Trophoblast cell (in vitro differentiated cells and primary cell): ENCODE measurements around the gene DPP9.
"Not testable (repeated sequence)": the region's sequence is repeated elsewhere in the genome, so short reads cannot be mapped to it uniquely, and the experiment has no call there.

ENCODE experiments used
- DNase-seq, 2 donors: peaks; one replicate each; pipeline ENCODE4 v3.0.0-alpha.2; 2016
- H2AFZ ChIP-seq: 2 replicates; pipeline ENCODE4 v1.6.1; 2013; ENCODE audit warnings: low read length, moderate library complexity, mild to moderate bottlenecking; ENCODE audit not compliant: insufficient read depth, poor library complexity
- H2AK5ac ChIP-seq: 2 replicates; pipeline ENCODE4 v1.6.1; 2013; ENCODE audit warnings: mild to moderate bottlenecking, low read length
- H2BK120ac ChIP-seq: 2 replicates; pipeline ENCODE4 v1.6.1; 2013; ENCODE audit warnings: low read length, mild to moderate bottlenecking, moderate library complexity; ENCODE audit not compliant: insufficient read depth, poor library complexity
- H2BK12ac ChIP-seq: 2 replicates; pipeline ENCODE4 v1.6.1; 2013; ENCODE audit warnings: mild to moderate bottlenecking, low read length, moderate library complexity
- H2BK5ac ChIP-seq: 2 replicates; pipeline ENCODE4 v1.6.1; 2013; ENCODE audit warnings: low read length, low read depth, moderate library complexity, mild to moderate bottlenecking; ENCODE audit not compliant: poor library complexity
- H3K14ac ChIP-seq: 2 replicates; pipeline ENCODE4 v1.6.1; 2013; ENCODE audit warnings: mild to moderate bottlenecking, low read length
- H3K18ac ChIP-seq: 2 replicates; pipeline ENCODE4 v1.6.1; 2013; ENCODE audit warnings: mild to moderate bottlenecking, low read length
- H3K23ac ChIP-seq: 2 replicates; pipeline ENCODE4 v1.6.1; 2013; ENCODE audit warnings: low read length
- H3K27ac ChIP-seq: 2 replicates; pipeline ENCODE4 v1.5.1; 2013; ENCODE audit warnings: low read depth, mild to moderate bottlenecking, inconsistent platforms, low read length, moderate library complexity
- H3K27me3 ChIP-seq: 2 replicates; pipeline ENCODE4 v1.6.1; 2013; ENCODE audit warnings: inconsistent platforms, mild to moderate bottlenecking, low read length, moderate library complexity; ENCODE audit not compliant: insufficient read depth
- H3K36me3 ChIP-seq, 2 experiments: 1 replicate in 1 of 2; 2 replicates in 1 of 2; pipeline ENCODE4 v1.6.1; 2013; ENCODE audit warnings: low read length in 2 of 2, mild to moderate bottlenecking in 2 of 2, moderate library complexity in 1 of 2; ENCODE audit not compliant: insufficient read depth in 2 of 2, control insufficient read depth in 1 of 2
- H3K4ac ChIP-seq: 2 replicates; pipeline ENCODE4 v1.6.1; 2013; ENCODE audit warnings: low read depth, mild to moderate bottlenecking, low read length, moderate library complexity
- H3K4me1 ChIP-seq, 2 experiments: 1 replicate in 1 of 2; 2 replicates in 1 of 2; pipeline ENCODE4 v1.6.1; 2013; ENCODE audit warnings: low read length in 2 of 2, mild to moderate bottlenecking in 2 of 2, moderate library complexity in 1 of 2; ENCODE audit not compliant: insufficient read depth in 2 of 2, control insufficient read depth in 1 of 2
- H3K4me2 ChIP-seq: 2 replicates; pipeline ENCODE4 v1.6.1; 2013; ENCODE audit warnings: inconsistent platforms, mild to moderate bottlenecking, low read length, moderate library complexity
- H3K4me3 ChIP-seq: 2 replicates; pipeline ENCODE4 v1.5.1; 2013; ENCODE audit warnings: mild to moderate bottlenecking, low read depth, low read length, inconsistent platforms
- H3K79me1 ChIP-seq: one replicate; pipeline ENCODE4 v1.6.1; 2013; ENCODE audit warnings: low read length
- H3K79me2 ChIP-seq: 2 replicates; pipeline ENCODE4 v1.6.1; 2013; ENCODE audit warnings: low read length, mild to moderate bottlenecking; ENCODE audit not compliant: control insufficient read depth, insufficient read depth, poor library complexity
- H3K9ac ChIP-seq: 2 replicates; pipeline ENCODE4 v1.6.1; 2013; ENCODE audit warnings: mild to moderate bottlenecking, low read length
- H3K9me3 ChIP-seq: 2 replicates; pipeline ENCODE4 v1.6.1; 2013; ENCODE audit warnings: low read depth, mild to moderate bottlenecking, control low read depth, inconsistent platforms, low read length; ENCODE audit not compliant: insufficient read depth
- H4K12ac ChIP-seq: 2 replicates; pipeline ENCODE4 v1.6.1; 2013; ENCODE audit warnings: low read depth, mild to moderate bottlenecking, low read length, moderate library complexity
- H4K8ac ChIP-seq: 2 replicates; pipeline ENCODE4 v1.6.1; 2013; ENCODE audit warnings: low read depth, mild to moderate bottlenecking, low read length, moderate library complexity
- H4K91ac ChIP-seq: one replicate; pipeline ENCODE4 v1.6.1; 2013; ENCODE audit warnings: low read depth, mild to moderate bottlenecking, low read length, moderate library complexity
- WGBS: extraction: QIAGEN DNeasy Blood & Tissue Kit; methylation state at CpG from one replicate; pipeline ENCODE4 v1.1.7; 2013; ENCODE audit warnings: missing lambda C conversion rate; ENCODE audit not compliant: insufficient read length, insufficient coverage; ENCODE audit errors: extremely low coverage; 5-methylcytosine and 5-hydroxymethylcytosine counted together

Gene DPP9

GRCh38 chr19:4715529-4716221, 8.0 kb downstream of the DPP9 start:
- Histone ChIP-seq H2BK5ac (no peak overlapping the region), H3K79me1 (no peaks in the 10 kb centered on the region), H4K8ac (no peak overlapping the region), H2AK5ac (no peak overlapping the region), H4K12ac (no peak overlapping the region), H3K27ac (no peak overlapping the region), H3K4me2 (no peak overlapping the region), H3K18ac (no peak overlapping the region), H3K23ac (no peak overlapping the region), H2AFZ (no peak overlapping the region), H3K36me3 (peaks cover 85 to 88% of the 10 kb centered on the region in 2 experiments), H3K4me1 (no peaks in the 10 kb centered on the region), H3K4me3 (no peak overlapping the region), H3K9ac (no peak overlapping the region), H3K79me2 (no peaks in the 10 kb centered on the region), H3K14ac (no peak overlapping the region), H3K27me3 (no peaks in the 10 kb centered on the region), H2BK12ac (no peak overlapping the region), H2BK120ac (no peak overlapping the region), H4K91ac (no peak overlapping the region), H3K9me3 (peaks cover 2% of the 10 kb centered on the region), H3K4ac (no peak overlapping the region)
- no CpG with 5 or more reads among the region's 28 CpGs for WGBS
- peak; percentile 35 to 59 for DNase-seq

- not testable (repeated sequence) for H3K79me2 ChIP-seq, H2BK12ac ChIP-seq, H2AFZ ChIP-seq, H4K12ac ChIP-seq, H3K27me3 ChIP-seq, H3K14ac ChIP-seq, H3K4me3 ChIP-seq, H3K9ac ChIP-seq, H3K4me2 ChIP-seq, H3K79me1 ChIP-seq, H3K18ac ChIP-seq, H3K9me3 ChIP-seq, H3K4me1 ChIP-seq, H3K23ac ChIP-seq, H2BK5ac ChIP-seq, H3K27ac ChIP-seq, H4K91ac ChIP-seq, H2BK120ac ChIP-seq, H2AK5ac ChIP-seq, H3K4ac ChIP-seq, H4K8ac ChIP-seq
- WGBS, result no CpG with 5 or more reads among the region's 6 CpGs
- DNase-seq, result peak; percentile 54 to 59
- H3K36me3 ChIP-seq, result peaks cover 86 to 88% of the 10 kb centered on the region in 2 experiments
Measured at GRCh38 chr19:4715178-4715528, 8.5 kb downstream of the DPP9 start.

GRCh38 chr19:4714016-4714415, 9.6 kb downstream of the DPP9 start:
- Histone ChIP-seq H3K4ac (no peak overlapping the region), H2BK12ac (no peak overlapping the region), H4K12ac (no peak overlapping the region)

GRCh38 chr19:4713384-4713951, 10.2 kb downstream of the DPP9 start:
- H4K91ac ChIP-seq, result no peak overlapping the region
- no peaks in the 10 kb centered on the region for H3K4me1 ChIP-seq
- H3K4me3 ChIP-seq, result no peak overlapping the region
- H2BK120ac ChIP-seq, result no peak overlapping the region
- H3K14ac ChIP-seq, result no peak overlapping the region
- no peak overlapping the region for H2AK5ac ChIP-seq
- peaks cover 81 to 82% of the 10 kb centered on the region in 2 experiments for H3K36me3 ChIP-seq
- no peak overlapping the region for H3K23ac ChIP-seq
- H3K79me1 ChIP-seq, result no peaks in the 10 kb centered on the region
- H2BK5ac ChIP-seq, result no peak overlapping the region
- no peak overlapping the region for H2AFZ ChIP-seq
- peak; percentile 96 to 98 for DNase-seq
- no peak overlapping the region for H3K18ac ChIP-seq
- no peak overlapping the region for H3K27ac ChIP-seq
- WGBS, result no CpG with 5 or more reads among the region's 32 CpGs
- no peaks in the 10 kb centered on the region for H3K79me2 ChIP-seq
- H3K4me2 ChIP-seq, result no peak overlapping the region
- H3K9me3 ChIP-seq, result peaks cover 2% of the 10 kb centered on the region
- H3K9ac ChIP-seq, result no peak overlapping the region
- no peak overlapping the region for H4K12ac ChIP-seq
- no peak overlapping the region for H3K4ac ChIP-seq
- H4K8ac ChIP-seq, result no peak overlapping the region
- H3K27me3 ChIP-seq, result no peaks in the 10 kb centered on the region
- H2BK12ac ChIP-seq, result no peak overlapping the region

More at GRCh38 chr19:4714016-4714415, 9.6 kb downstream of the DPP9 start:
- no peaks in the 10 kb centered on the region for H3K79me1 ChIP-seq
- H2AFZ ChIP-seq, result no peak overlapping the region
- no peak overlapping the region for H2BK120ac ChIP-seq
- no peak overlapping the region for H4K8ac ChIP-seq
- H3K18ac ChIP-seq, result no peak overlapping the region
- peaks cover 2% of the 10 kb centered on the region for H3K9me3 ChIP-seq
- H2AK5ac ChIP-seq, result no peak overlapping the region
- H3K79me2 ChIP-seq, result no peaks in the 10 kb centered on the region
- H3K27ac ChIP-seq, result no peak overlapping the region
- no CpG with 5 or more reads among the region's 27 CpGs for WGBS
- no peak overlapping the region for H2BK5ac ChIP-seq
- no peaks in the 10 kb centered on the region for H3K27me3 ChIP-seq
- no peak overlapping the region for H3K4me3 ChIP-seq
- H3K14ac ChIP-seq, result no peak overlapping the region
- no peak for DNase-seq
- no peak overlapping the region for H4K91ac ChIP-seq
- peaks cover 86 to 87% of the 10 kb centered on the region in 2 experiments for H3K36me3 ChIP-seq
- H3K9ac ChIP-seq, result no peak overlapping the region
- H3K4me1 ChIP-seq, result no peaks in the 10 kb centered on the region
- H3K23ac ChIP-seq, result no peak overlapping the region
- H3K4me2 ChIP-seq, result no peak overlapping the region
